Lung (tissue), 12 donors: Measurements from ENCODE around the gene COPG2. TPM values are rescaled to one million over a fixed set of nuclear protein-coding genes. Genes with fewer than 3 reads are reported as not detected.
A peak's percentile ranks its signal among the peaks of the same experiment; 100 is the strongest.

ENCODE experiments used
- ATAC-seq: fragments of 200-7000 bp; cut with Tn5 transposase; one replicate; pipeline ENCODE4 v1.9.1; 2020; ENCODE audit warnings: moderate number of reproducible peaks; ENCODE audit not compliant: insufficient read depth, low FRiP score
- DNase-seq, 3 donors: peaks; one replicate each; pipeline ENCODE4 v3.0.0-alpha.2; 2013 to 2017
- H3K27ac ChIP-seq, 2 donors: one replicate each; pipeline ENCODE4 v1.5.1; 2013; ENCODE audit warnings: mild to moderate bottlenecking in 2 of 2, moderate library complexity in 2 of 2, control low read depth in 1 of 2, inconsistent platforms in 1 of 2, low read depth in 1 of 2, low read length in 1 of 2
- H3K27me3 ChIP-seq, 3 donors: one replicate each; pipeline ENCODE4 v1.5.1; 2013; ENCODE audit warnings: low read length in 2 of 3; ENCODE audit not compliant: control insufficient read depth in 3 of 3, insufficient read depth in 3 of 3
- H3K36me3 ChIP-seq, 4 donors: one replicate each; pipeline ENCODE4 v1.5.1; 2013; ENCODE audit warnings: low read length in 4 of 4, mild to moderate bottlenecking in 1 of 4, moderate library complexity in 1 of 4; ENCODE audit not compliant: control insufficient read depth in 4 of 4, insufficient read depth in 4 of 4
- H3K4me1 ChIP-seq, 5 donors: one replicate each; pipeline ENCODE4 v1.5.1; 2013; ENCODE audit warnings: low read length in 5 of 5, mild to moderate bottlenecking in 2 of 5, moderate library complexity in 1 of 5; ENCODE audit not compliant: control insufficient read depth in 5 of 5, insufficient read depth in 5 of 5
- H3K4me3 ChIP-seq: one replicate; pipeline ENCODE4 v1.5.1; 2013; ENCODE audit warnings: mild to moderate bottlenecking, control low read depth, moderate library complexity
- H3K9ac ChIP-seq, 2 donors: one replicate each; pipeline ENCODE4 v1.5.1; 2013; ENCODE audit warnings: low read length in 2 of 2, control low read depth in 1 of 2; ENCODE audit not compliant: insufficient read depth in 1 of 2
- H3K9me3 ChIP-seq, 4 donors: one replicate each; pipeline ENCODE4 v1.5.1; 2013; ENCODE audit warnings: low read length in 3 of 4, mild to moderate bottlenecking in 1 of 4, moderate library complexity in 1 of 4; ENCODE audit not compliant: control insufficient read depth in 4 of 4, insufficient read depth in 3 of 4
- CTCF ChIP-seq: IDR thresholded peaks from 2 replicates; pipeline ENCODE4 v1.5.1; 2012; ENCODE audit warnings: mild to moderate bottlenecking; ENCODE audit errors: control extremely low read depth, extremely low read depth
- WGBS, 2 donors: extraction: QIAGEN DNeasy Blood & Tissue Kit; methylation state at CpG; one replicate each; pipeline ENCODE4 v1.1.7; 2013; 5-methylcytosine and 5-hydroxymethylcytosine counted together
- polyA plus RNA-seq, 2 donors: library from polyadenylated mRNA; stranded (reverse); fragments of 200-250 nt; gene quantifications; one replicate each; pipeline ENCODE4 v1.2.1, GENCODE V29; 2013
- total RNA-seq, 2 donors: library from RNA; depleted of rRNA in 1 of 2; stranded (reverse); fragments of >200 nt in 1 of 2; gene quantifications; one replicate each; pipeline ENCODE4 v1.2.1, GENCODE V29; 2014 to 2021
- donor health status: control.
- donor health status: control.
- donor health status: Bipolar disorder and iron deficiency.
- donor health status: healthy.
- donor health status: DM: yes; HTN: yes; CAD: no.

Gene COPG2
- total and polyA plus RNA-seq, 4 donors, result 8.9 to 29.3 (median 16.8) TPM

GRCh38 chr7:130672146-130672545 is 3.6 kb upstream of the COPG2 start:
- no peak for ATAC-seq
- Histone ChIP-seq H3K36me3 (no peaks in the 10 kb centered on the region), H3K27ac (no peak overlapping the region), H3K9ac (no peak overlapping the region), H3K4me1 (peaks cover 0 to 16% (median 3%) of the 10 kb centered on the region in 5 donors), H3K27me3 (no peaks in the 10 kb centered on the region), H3K4me3 (no peak overlapping the region), H3K9me3 (no peaks in the 10 kb centered on the region)
- 84 to 91% methylated on average over 4 of the region's 4 CpGs for WGBS, 2 donors
- no peak for DNase-seq
- TF ChIP-seq CTCF, result no peak

GRCh38 chr7:130669085-130669700 is 645 bp upstream of the COPG2 start:
- no peak for TF ChIP-seq CTCF
- Histone ChIP-seq H3K27ac (peak overlapping the region; percentile 59 to 85), H3K27me3 (no peaks in the 10 kb centered on the region), H3K9ac (peak overlapping the region; percentile 43 to 72), H3K4me3 (peak overlapping the region; percentile 75), H3K36me3 (no peaks in the 10 kb centered on the region), H3K9me3 (no peaks in the 10 kb centered on the region), H3K4me1 (peaks cover 0 to 16% (median 3%) of the 10 kb centered on the region in 5 donors)
- DNase-seq (no peak), ATAC-seq (no peak)
- WGBS, 2 donors, result 7 to 11% methylated on average over 12 of the region's 12 CpGs

GRCh38 chr7:130667593-130668257 is 823 bp downstream of the COPG2 start:
- H3K36me3 ChIP-seq, result peaks cover 0 to 3% (median 0%) of the 10 kb centered on the region in 4 donors
- ATAC-seq (peak; percentile 7), DNase-seq (peak in 1 of 3 donors; percentile 39)
- peak overlapping the region; percentile 75 for H3K4me3 ChIP-seq
- 16 to 20% methylated on average over 19 of the region's 19 CpGs for WGBS, 2 donors
- H3K9ac ChIP-seq, result peak overlapping the region; percentile 80 to 89
- H3K9me3 ChIP-seq, result no peaks in the 10 kb centered on the region
- peaks cover 0 to 16% (median 3%) of the 10 kb centered on the region in 5 donors for H3K4me1 ChIP-seq
- no peak for TF ChIP-seq CTCF
- no peaks in the 10 kb centered on the region for H3K27me3 ChIP-seq
- H3K27ac ChIP-seq, result peak overlapping the region; percentile 59
